Activated T-helper 2 cell treated with anti-CD3 and anti-CD28 coated beads, Interferon-gamma antibody, Interleukin-2, Interleukin-4, amounts not matched to agents 10 μg/mL and 5 μg/mL and 100 μg/mL, durations not matched to agents 14 hours and 24 hours and 36 hours (primary cell): ENCODE results near the gene RBMS3. TPM values are rescaled to one million over a fixed set of nuclear protein-coding genes. Genes with fewer than 3 reads are reported as not detected.
"Not testable (repeated sequence)": the region's sequence is repeated elsewhere in the genome, so short reads cannot be mapped to it uniquely, and the experiment has no call there.

Experiments
- DNase-seq: peaks from one replicate; pipeline ENCODE4 v3.0.0; 2021; ENCODE audit warnings: low spot score
- H3K27ac Mint-ChIP-seq: one replicate; pipeline ENCODE4 v1.8.0; 2021; ENCODE audit warnings: mixed read lengths
- H3K27me3 Mint-ChIP-seq: one replicate; pipeline ENCODE4 v1.8.0; 2021; ENCODE audit warnings: low read depth, mixed read lengths
- H3K36me3 Mint-ChIP-seq: one replicate; pipeline ENCODE4 v1.8.0; 2021; ENCODE audit warnings: low read depth, mixed read lengths
- H3K4me1 Mint-ChIP-seq: one replicate; pipeline ENCODE4 v1.8.0; 2021; ENCODE audit warnings: low read depth, mixed read lengths
- H3K4me3 Mint-ChIP-seq: one replicate; pipeline ENCODE4 v1.8.0; 2021; ENCODE audit warnings: low read depth, mild to moderate bottlenecking, moderate library complexity, mixed read lengths
- H3K9me3 Mint-ChIP-seq: one replicate; pipeline ENCODE4 v1.8.0; 2021; ENCODE audit warnings: mixed read lengths
- intact Hi-C: fragments of 100-400 bp; cut with micrococcal nuclease; formaldehyde crosslinking; loops from one replicate; pipeline ENCODE4 v1.15.1; 2023
- total RNA-seq: library from RNA; stranded (reverse); gene quantifications from 2 replicates; pipeline ENCODE4 v1.2.3, GENCODE V29; 2022

RBMS3 gene
- total RNA-seq, 1 donor from 2014 or later: 5.3 TPM

- DNase-seq: no peak
- Mint-ChIP-seq H3K9me3 (no peaks in the 10 kb centered on the region), H3K4me3 (no peak overlapping the region), H3K36me3 (no peaks in the 10 kb centered on the region), H3K4me1 (peaks cover 4% of the 10 kb centered on the region), H3K27ac (no peak overlapping the region), H3K27me3 (no peaks in the 10 kb centered on the region)
- intact Hi-C loops: no loop called here
Observed at GRCh38 chr3:29649815-29650547, 369.1 kb downstream of the RBMS3 start.

- Mint-ChIP-seq H3K36me3 (no peaks in the 10 kb centered on the region), H3K9me3 (no peaks in the 10 kb centered on the region), H3K4me3 (no peak overlapping the region), H3K27ac (no peak overlapping the region), H3K4me1 (peaks cover 4% of the 10 kb centered on the region), H3K27me3 (no peaks in the 10 kb centered on the region)
- no peak for DNase-seq
- intact Hi-C loops: no loop called here
Observed at GRCh38 chr3:29653680-29654079, 372.8 kb downstream of the RBMS3 start.

- Mint-ChIP-seq H3K27me3 (no peaks in the 10 kb centered on the region), H3K4me3 (no peak overlapping the region), H3K27ac (no peak overlapping the region), H3K36me3 (no peaks in the 10 kb centered on the region), H3K4me1 (peaks cover 2% of the 10 kb centered on the region), H3K9me3 (no peaks in the 10 kb centered on the region)
- DNase-seq: no peak
- intact Hi-C loops: no loop called here
Observed at GRCh38 chr3:29655015-29655747, 374.3 kb downstream of the RBMS3 start.

GRCh38 chr3:29665688-29666087, 384.8 kb downstream of the RBMS3 start:
- intact Hi-C loops: no loop called here
- no peak overlapping the region for H3K27ac Mint-ChIP-seq

GRCh38 chr3:29668233-29668632, 387.4 kb downstream of the RBMS3 start:
- DNase-seq: no peak
- intact Hi-C loops: no loop called here
- H3K27me3 Mint-ChIP-seq: no peaks in the 10 kb centered on the region
- H3K4me1 Mint-ChIP-seq: no peaks in the 10 kb centered on the region
- no peaks in the 10 kb centered on the region for H3K9me3 Mint-ChIP-seq
- no peaks in the 10 kb centered on the region for H3K36me3 Mint-ChIP-seq
- no peak overlapping the region for H3K4me3 Mint-ChIP-seq
- H3K27ac Mint-ChIP-seq: no peak overlapping the region

More at GRCh38 chr3:29665688-29666087, 384.8 kb downstream of the RBMS3 start:
- DNase-seq: no peak
- Mint-ChIP-seq H3K36me3 (no peaks in the 10 kb centered on the region), H3K27me3 (no peaks in the 10 kb centered on the region), H3K4me1 (no peaks in the 10 kb centered on the region), H3K4me3 (no peak overlapping the region), H3K9me3 (no peaks in the 10 kb centered on the region)

- Mint-ChIP-seq H3K36me3 (no peaks in the 10 kb centered on the region), H3K27me3 (no peaks in the 10 kb centered on the region), H3K27ac (no peak overlapping the region), H3K4me3 (no peak overlapping the region), H3K9me3 (no peaks in the 10 kb centered on the region), H3K4me1 (no peaks in the 10 kb centered on the region)
- intact Hi-C loops: no loop called here
- DNase-seq: no peak
Observed at GRCh38 chr3:29668728-29669127, 387.9 kb downstream of the RBMS3 start.

- H3K4me1 Mint-ChIP-seq, intact Hi-C loops, H3K27ac Mint-ChIP-seq, H3K4me3 Mint-ChIP-seq, H3K36me3 Mint-ChIP-seq, H3K27me3 Mint-ChIP-seq, DNase-seq, H3K9me3 Mint-ChIP-seq: not testable (repeated sequence)
Observed at GRCh38 chr3:29670476-29670875, 389.6 kb downstream of the RBMS3 start.

- peaks cover 4% of the 10 kb centered on the region for H3K9me3 Mint-ChIP-seq
- no peaks in the 10 kb centered on the region for H3K36me3 Mint-ChIP-seq
- H3K27ac Mint-ChIP-seq: no peak overlapping the region
- H3K4me1 Mint-ChIP-seq: no peaks in the 10 kb centered on the region
- H3K27me3 Mint-ChIP-seq: no peaks in the 10 kb centered on the region
- DNase-seq: no peak
- no peak overlapping the region for H3K4me3 Mint-ChIP-seq
- intact Hi-C loops: no loop called here
Observed at GRCh38 chr3:29677421-29677820, 396.6 kb downstream of the RBMS3 start.

GRCh38 chr3:29679944-29680343, 399.1 kb downstream of the RBMS3 start:
- peaks cover 4% of the 10 kb centered on the region for H3K9me3 Mint-ChIP-seq

GRCh38 chr3:29683018-29683993, 402.4 kb downstream of the RBMS3 start:
- no peak for DNase-seq
- intact Hi-C loops: no loop called here
- Mint-ChIP-seq H3K36me3 (no peaks in the 10 kb centered on the region), H3K9me3 (no peaks in the 10 kb centered on the region), H3K4me1 (peaks cover 6% of the 10 kb centered on the region), H3K4me3 (no peak overlapping the region), H3K27me3 (no peaks in the 10 kb centered on the region), H3K27ac (no peak overlapping the region)

More at GRCh38 chr3:29679944-29680343, 399.1 kb downstream of the RBMS3 start:
- no peak overlapping the region for H3K27ac Mint-ChIP-seq
- intact Hi-C loops: no loop called here
- H3K4me1 Mint-ChIP-seq: no peaks in the 10 kb centered on the region
- no peak overlapping the region for H3K4me3 Mint-ChIP-seq
- DNase-seq: no peak
- H3K36me3 Mint-ChIP-seq: no peaks in the 10 kb centered on the region
- no peaks in the 10 kb centered on the region for H3K27me3 Mint-ChIP-seq

GRCh38 chr3:29686889-29687592, 406.2 kb downstream of the RBMS3 start:
- H3K4me1 Mint-ChIP-seq: peaks cover 6% of the 10 kb centered on the region
- H3K9me3 Mint-ChIP-seq: no peaks in the 10 kb centered on the region
- no peaks in the 10 kb centered on the region for H3K36me3 Mint-ChIP-seq
- H3K27ac Mint-ChIP-seq: no peak overlapping the region
- no peak overlapping the region for H3K4me3 Mint-ChIP-seq
- intact Hi-C loops: loop anchor here (1.0 to 5.0 kb wide), 4 partner anchors 250 to 846 kb away; no protein-coding TSS in a partner anchor
- peaks cover 5% of the 10 kb centered on the region for H3K27me3 Mint-ChIP-seq
- no peak for DNase-seq

- DNase-seq: no peak
- Mint-ChIP-seq H3K27me3 (peaks cover 7% of the 10 kb centered on the region), H3K4me3 (no peak overlapping the region), H3K27ac (no peak overlapping the region), H3K4me1 (peaks cover 6% of the 10 kb centered on the region), H3K9me3 (no peaks in the 10 kb centered on the region), H3K36me3 (no peaks in the 10 kb centered on the region)
- intact Hi-C loops: no loop called here
Observed at GRCh38 chr3:29690686-29691353, 409.9 kb downstream of the RBMS3 start.
